GM12878 (cell line): ENCODE measurements around the gene CDPF1.

Experiments
- CTCF ChIP-seq, 3 experiments: IDR thresholded peaks in 2 of 3; conservative IDR thresholded peaks in 1 of 3; 2 replicates each; pipeline ENCODE4 v1.5.1; 2011; ENCODE audit warnings: low read depth in 3 of 3, low read length in 3 of 3, mild to moderate bottlenecking in 3 of 3, control low read depth in 2 of 3, moderate library complexity in 2 of 3, inconsistent platforms in 1 of 3, mixed read lengths in 1 of 3; ENCODE audit not compliant: control insufficient read depth in 2 of 3, insufficient read depth in 1 of 3; ENCODE audit errors: extremely low read depth in 1 of 3
- ELK1 ChIP-seq: IDR thresholded peaks from 2 replicates; pipeline ENCODE4 v1.6.1; 2012; ENCODE audit warnings: low read depth, low read length, improper control_type of control experiment
- RAD21 ChIP-seq: IDR thresholded peaks from 2 replicates; pipeline ENCODE4 v1.6.1; 2011; ENCODE audit warnings: mild to moderate bottlenecking, low read depth, low read length, moderate library complexity; ENCODE audit not compliant: insufficient read depth
- REST ChIP-seq: IDR thresholded peaks from 2 replicates; pipeline ENCODE4 v1.6.1; 2012; ENCODE audit warnings: mild to moderate bottlenecking, low read depth, low read length
- TAF1 ChIP-seq: IDR thresholded peaks from 2 replicates; pipeline ENCODE4 v1.6.1; 2011; ENCODE audit warnings: mild to moderate bottlenecking, low read depth, low read length, borderline replicate concordance
- ZSCAN29 ChIP-seq: fragments of 450-650 bp; IDR thresholded peaks from 2 replicates; pipeline ENCODE4 v1.6.1; 2017; ENCODE audit warnings: mild to moderate bottlenecking, moderate library complexity
- ZZZ3 ChIP-seq: IDR thresholded peaks from 2 replicates; pipeline ENCODE4 v1.6.1; 2011; ENCODE audit warnings: low read depth; ENCODE audit not compliant: control insufficient read depth, insufficient read length

GRCh38 chr22:46299101-46299500, 49.0 kb upstream of the CDPF1 start:
- no peak for TF ChIP-seq TAF1
- TF ChIP-seq ZZZ3, result no peak
- TF ChIP-seq CTCF (IDR thresholded peaks at IDR 0.05 in 2 of 3, conservative IDR thresholded peaks at IDR 0.05 in 1 of 3; ENCODE audit: control insufficient read depth in 2 of 3, extremely low read depth in 1 of 3, insufficient read depth in 1 of 3, low read depth in 3 of 3, low read length in 3 of 3), result no peak
- no peak for TF ChIP-seq ZSCAN29
- TF ChIP-seq ELK1, result no peak
- no peak for TF ChIP-seq RAD21
- no peak for TF ChIP-seq REST
